Lower leg skin (tissue), 4 donors: Measurements from ENCODE around the gene FMR1NB. TPM values are rescaled to one million over a fixed set of nuclear protein-coding genes. Genes with fewer than 3 reads are reported as not detected.

Experiments used
- DNase-seq, 2 donors: peaks; one replicate each; pipeline ENCODE4 v3.0.0-alpha.2; 2019; ENCODE audit warnings: low spot score in 2 of 2
- H3K4me3 ChIP-seq: fragments of 200-600 bp; sonication (generic); 2 replicates; pipeline ENCODE4 v1.5.1; 2017; ENCODE audit warnings: mild to moderate bottlenecking, low read depth; ENCODE audit not compliant: poor library complexity, severe bottlenecking
- POLR2A ChIP-seq, 2 donors: fragments of 450-650 bp; IDR thresholded peaks; one replicate each; pipeline ENCODE4 v1.6.1; 2016 to 2017; ENCODE audit warnings: antibody characterized with exemption in 2 of 2, mild to moderate bottlenecking in 1 of 2, moderate library complexity in 1 of 2
- WGBS, 2 donors: methylation state at CpG; one replicate each; pipeline ENCODE4 v1.1.5; 2018; 5-methylcytosine and 5-hydroxymethylcytosine counted together
- intact Hi-C: fragments of 100-400 bp; cut with DNase I; formaldehyde crosslinking; loops from one replicate; pipeline ENCODE4 v1.15.0; 2023; ENCODE audit warnings: low total_unique reads
- total RNA-seq, 4 donors: library from RNA; depleted of rRNA; stranded (reverse); fragments of >200 nt; gene quantifications; one replicate each; pipeline ENCODE4 v1.1.0, GENCODE V29; 2016
- TF ChIP-seq, protein P1 (sequence below), 3 donors: fragments of 450-650 bp; IDR thresholded peaks; one replicate each; pipeline ENCODE4 v1.5.1; 2016; ENCODE audit warnings: antibody characterized with exemption in 3 of 3, mild to moderate bottlenecking in 3 of 3, moderate library complexity in 2 of 3

FMR1NB gene
- total RNA-seq, 4 donors from 2014 or later = not detected

DNA sequence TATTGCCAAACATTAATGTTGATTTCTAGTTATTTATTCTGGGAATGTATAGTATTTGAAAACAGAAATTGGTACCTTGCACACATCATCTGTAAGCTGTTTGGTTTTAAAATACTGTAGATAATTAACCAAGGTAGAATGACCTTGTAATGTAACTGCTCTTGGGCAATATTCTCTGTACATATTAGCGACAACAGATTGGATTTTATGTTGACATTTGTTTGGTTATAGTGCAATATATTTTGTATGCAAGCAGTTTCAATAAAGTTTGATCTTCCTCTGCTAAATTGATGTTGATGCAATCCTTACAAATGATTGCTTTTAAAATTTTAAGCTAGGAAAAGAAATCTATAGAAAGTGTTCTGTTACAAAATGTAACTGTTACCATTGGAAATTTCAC lies 30.8 kb upstream of the FMR1NB start:
- TF ChIP-seq POLR2A (IDR thresholded peaks at IDR 0.05) = no peak
- TF ChIP-seq, protein P1, sequence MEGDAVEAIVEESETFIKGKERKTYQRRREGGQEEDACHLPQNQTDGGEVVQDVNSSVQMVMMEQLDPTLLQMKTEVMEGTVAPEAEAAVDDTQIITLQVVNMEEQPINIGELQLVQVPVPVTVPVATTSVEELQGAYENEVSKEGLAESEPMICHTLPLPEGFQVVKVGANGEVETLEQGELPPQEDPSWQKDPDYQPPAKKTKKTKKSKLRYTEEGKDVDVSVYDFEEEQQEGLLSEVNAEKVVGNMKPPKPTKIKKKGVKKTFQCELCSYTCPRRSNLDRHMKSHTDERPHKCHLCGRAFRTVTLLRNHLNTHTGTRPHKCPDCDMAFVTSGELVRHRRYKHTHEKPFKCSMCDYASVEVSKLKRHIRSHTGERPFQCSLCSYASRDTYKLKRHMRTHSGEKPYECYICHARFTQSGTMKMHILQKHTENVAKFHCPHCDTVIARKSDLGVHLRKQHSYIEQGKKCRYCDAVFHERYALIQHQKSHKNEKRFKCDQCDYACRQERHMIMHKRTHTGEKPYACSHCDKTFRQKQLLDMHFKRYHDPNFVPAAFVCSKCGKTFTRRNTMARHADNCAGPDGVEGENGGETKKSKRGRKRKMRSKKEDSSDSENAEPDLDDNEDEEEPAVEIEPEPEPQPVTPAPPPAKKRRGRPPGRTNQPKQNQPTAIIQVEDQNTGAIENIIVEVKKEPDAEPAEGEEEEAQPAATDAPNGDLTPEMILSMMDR (IDR thresholded peaks at IDR 0.05) = no peak
- WGBS, 2 donors = 80 to 96% methylated on average over 1 of the region's 1 CpG
- intact Hi-C loops = no loop called here
- H3K4me3 ChIP-seq = no peak overlapping the region
- DNase-seq = no peak

DNA sequence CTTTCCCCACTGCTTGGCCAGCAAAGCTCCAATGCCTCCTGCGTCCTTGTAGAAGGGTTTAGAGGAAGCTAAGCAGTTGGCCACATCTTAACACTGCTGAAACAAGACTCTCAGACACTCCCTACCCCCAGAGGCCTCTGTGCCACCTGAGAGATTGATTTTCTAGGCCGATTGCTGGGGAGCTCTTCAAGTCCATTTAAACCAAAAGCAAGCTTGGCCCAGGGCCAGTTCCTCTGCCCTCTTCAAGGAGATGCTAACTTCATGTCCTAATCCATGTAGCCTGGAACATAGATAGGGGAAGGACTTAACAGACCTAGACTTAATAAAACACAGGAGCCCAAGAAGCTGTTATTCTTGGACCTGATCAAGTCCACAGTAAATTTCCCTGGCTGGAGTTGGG lies 27.2 kb upstream of the FMR1NB start:
- DNase-seq = no peak
- TF ChIP-seq, protein P1 (IDR thresholded peaks at IDR 0.05) = no peak
- no peak for TF ChIP-seq POLR2A (IDR thresholded peaks at IDR 0.05)
- 52 to 72% methylated on average over 2 of the region's 2 CpGs for WGBS, 2 donors
- intact Hi-C loops = no loop called here
- H3K4me3 ChIP-seq = no peak overlapping the region

GRCh38 chrX:147957291-147957690 lies 23.8 kb upstream of the FMR1NB start:
- TF ChIP-seq, protein P1 (IDR thresholded peaks at IDR 0.05) = no peak
- no peak for TF ChIP-seq POLR2A (IDR thresholded peaks at IDR 0.05)
- WGBS, 2 donors = 56 to 86% methylated on average over 2 of the region's 2 CpGs
- no peak for DNase-seq
- intact Hi-C loops = no loop called here
- no peak overlapping the region for H3K4me3 ChIP-seq

GRCh38 chrX:147958291-147958690 lies 22.8 kb upstream of the FMR1NB start:
- H3K4me3 ChIP-seq = no peak overlapping the region
- intact Hi-C loops = no loop called here
- TF ChIP-seq, protein P1 (IDR thresholded peaks at IDR 0.05) = no peak
- TF ChIP-seq POLR2A (IDR thresholded peaks at IDR 0.05) = no peak
- DNase-seq = no peak
- WGBS, 2 donors = 71 to 73% methylated on average over 1 of the region's 1 CpG

DNA sequence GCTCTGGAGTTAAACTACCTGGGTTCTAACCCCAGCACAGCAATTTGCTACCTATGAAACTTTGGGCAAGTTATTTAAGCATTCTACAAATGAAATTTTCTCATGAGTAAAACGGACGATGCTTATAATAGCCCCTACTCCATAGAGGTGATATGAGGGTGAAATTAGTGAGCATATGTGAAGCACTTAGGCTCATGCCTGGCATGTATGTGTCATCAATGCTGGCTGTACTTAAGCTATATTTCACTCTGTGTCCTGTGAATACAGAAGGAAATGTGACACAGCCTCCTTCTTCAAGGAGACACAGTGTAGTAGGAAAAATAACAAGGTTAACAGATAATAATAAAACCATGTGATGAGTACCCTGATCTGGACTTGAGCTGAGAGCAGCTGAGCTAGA lies 20.4 kb upstream of the FMR1NB start:
- no peak for TF ChIP-seq POLR2A (IDR thresholded peaks at IDR 0.05)
- TF ChIP-seq, protein P1 (IDR thresholded peaks at IDR 0.05) = no peak
- WGBS, 2 donors = 60 to 84% methylated on average over 2 of the region's 2 CpGs
- no peak for DNase-seq
- intact Hi-C loops = no loop called here
- H3K4me3 ChIP-seq = no peak overlapping the region

- intact Hi-C loops = no loop called here
- WGBS, 2 donors = 59 to 91% methylated on average over 1 of the region's 1 CpG
Measured at GRCh38 chrX:147962476-147962875, 18.7 kb upstream of the FMR1NB start.

More at GRCh38 chrX:147962476-147962875, 18.7 kb upstream of the FMR1NB start:
- no peak overlapping the region for H3K4me3 ChIP-seq
- no peak for DNase-seq
- TF ChIP-seq, protein P1 (IDR thresholded peaks at IDR 0.05) = no peak
